Lower leg skin (tissue), 3 donors: Measurements from ENCODE around the gene IL27RA.

ENCODE experiments used
- POLR2A ChIP-seq, 2 donors: fragments of 450-650 bp; IDR thresholded peaks; one replicate each; pipeline ENCODE4 v1.6.1; 2016 to 2017; ENCODE audit warnings: antibody characterized with exemption in 2 of 2, mild to moderate bottlenecking in 1 of 2, moderate library complexity in 1 of 2
- TF ChIP-seq, protein P1 (sequence below), 3 donors: fragments of 450-650 bp; IDR thresholded peaks; one replicate each; pipeline ENCODE4 v1.5.1; 2016; ENCODE audit warnings: antibody characterized with exemption in 3 of 3, mild to moderate bottlenecking in 3 of 3, moderate library complexity in 2 of 3

DNA sequence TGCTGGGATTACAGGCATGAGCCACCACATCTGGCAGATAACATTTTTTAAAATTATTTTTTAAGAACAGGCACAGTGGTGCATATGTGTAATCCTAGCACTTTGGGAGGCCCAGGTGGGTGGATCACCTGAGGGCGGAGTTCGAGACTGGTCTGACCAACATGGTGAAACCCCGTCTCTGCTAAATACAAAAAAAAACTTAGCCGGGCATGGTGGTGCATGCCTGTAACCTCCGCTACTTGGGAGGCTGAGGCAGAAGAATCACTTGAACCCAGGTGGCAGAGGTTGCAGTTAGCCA, 30.9 kb downstream of the IL27RA start:
- no peak for TF ChIP-seq POLR2A (IDR thresholded peaks at IDR 0.05)
- TF ChIP-seq, protein P1, sequence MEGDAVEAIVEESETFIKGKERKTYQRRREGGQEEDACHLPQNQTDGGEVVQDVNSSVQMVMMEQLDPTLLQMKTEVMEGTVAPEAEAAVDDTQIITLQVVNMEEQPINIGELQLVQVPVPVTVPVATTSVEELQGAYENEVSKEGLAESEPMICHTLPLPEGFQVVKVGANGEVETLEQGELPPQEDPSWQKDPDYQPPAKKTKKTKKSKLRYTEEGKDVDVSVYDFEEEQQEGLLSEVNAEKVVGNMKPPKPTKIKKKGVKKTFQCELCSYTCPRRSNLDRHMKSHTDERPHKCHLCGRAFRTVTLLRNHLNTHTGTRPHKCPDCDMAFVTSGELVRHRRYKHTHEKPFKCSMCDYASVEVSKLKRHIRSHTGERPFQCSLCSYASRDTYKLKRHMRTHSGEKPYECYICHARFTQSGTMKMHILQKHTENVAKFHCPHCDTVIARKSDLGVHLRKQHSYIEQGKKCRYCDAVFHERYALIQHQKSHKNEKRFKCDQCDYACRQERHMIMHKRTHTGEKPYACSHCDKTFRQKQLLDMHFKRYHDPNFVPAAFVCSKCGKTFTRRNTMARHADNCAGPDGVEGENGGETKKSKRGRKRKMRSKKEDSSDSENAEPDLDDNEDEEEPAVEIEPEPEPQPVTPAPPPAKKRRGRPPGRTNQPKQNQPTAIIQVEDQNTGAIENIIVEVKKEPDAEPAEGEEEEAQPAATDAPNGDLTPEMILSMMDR (IDR thresholded peaks at IDR 0.05) = no peak
